GM12878 (cell line): ENCODE data around the gene MGAT5. TPM values are rescaled to one million over a fixed set of nuclear protein-coding genes. Genes with fewer than 3 reads are reported as not detected.
A peak's percentile ranks its signal among the peaks of the same experiment; 100 is the strongest.

Source experiments
- ATAC-seq: fragments of 200-7000 bp; cut with Tn5 transposase; 3 replicates; pipeline ENCODE4 v1.9.1; 2020; ENCODE audit warnings: mild to moderate bottlenecking, moderate library complexity
- BruUV-seq: library from RNA; stranded (reverse); fragments of 400-500 nt; replicated peaks from 2 replicates; lab custom pipeline; 2021; lab: Mats Ljungman, UMichigan
- CTCF ChIA-PET: fragments of 300-600 bp; sonication (Branson Sonifier 250); formaldehyde crosslinking; extraction: SDS; loops from one replicate; lab custom pipeline; 2021; ENCODE audit warnings: inconsistent platforms; lab: Yijun Ruan, JAX
- POLR2A ChIA-PET: fragments of 350-600 bp; formaldehyde crosslinking; extraction: SDS; loops from one replicate; lab custom pipeline; 2021; ENCODE audit warnings: inconsistent platforms; lab: Charles Lee
- RAD21 ChIA-PET: fragments of 300-600 bp; sonication (Branson Sonifier 250); formaldehyde crosslinking; loops from one replicate; lab custom pipeline; 2023; ENCODE audit warnings: antibody characterized with exemption; ENCODE audit not compliant: unreplicated experiment; lab: Charles Lee
- SMC1A ChIA-PET: fragments of 300-600 bp; sonication (Branson Sonifier 250); formaldehyde crosslinking; loops from one replicate; lab custom pipeline; 2023; ENCODE audit not compliant: unreplicated experiment, uncharacterized antibody; lab: Charles Lee
- DNase-seq: peaks from one replicate; pipeline ENCODE4 v3.0.0-alpha.2; 2011; ENCODE audit warnings: low read depth, low spot score
- FAIRE-seq: peaks from 3 replicates; lab custom pipeline; 2011; peaks lifted over from hg19 to GRCh38; lab: Jason Lieb, UNC
- H2AFZ ChIP-seq: 2 replicates; pipeline ENCODE4 v1.6.0; 2011; ENCODE audit warnings: low read depth, low read length, control low read depth; ENCODE audit not compliant: control insufficient read depth
- H3K27ac ChIP-seq: 2 replicates; pipeline ENCODE4 v1.5.1; 2011; ENCODE audit warnings: control low read depth; ENCODE audit not compliant: control insufficient read depth, insufficient read depth
- H3K27me3 ChIP-seq, 2 experiments: replicated peaks in 1 of 2; 2 replicates each; pipeline versions ENCODE4 v1.6.0 to v1.6.1; 2011; ENCODE audit warnings: low read length in 1 of 2; ENCODE audit not compliant: control insufficient read depth in 2 of 2, insufficient read depth in 2 of 2
- H3K36me3 ChIP-seq, 2 experiments: 2 replicates each; pipeline ENCODE4 v1.5.1; 2011; ENCODE audit warnings: low read length in 1 of 2; ENCODE audit not compliant: control insufficient read depth in 2 of 2, insufficient read depth in 2 of 2
- H3K4me1 ChIP-seq: 2 replicates; pipeline ENCODE4 v1.6.1; 2011; ENCODE audit warnings: mild to moderate bottlenecking, low read length, moderate library complexity, mixed read lengths; ENCODE audit not compliant: control insufficient read depth, insufficient read depth
- H3K4me2 ChIP-seq: 2 replicates; pipeline ENCODE4 v1.6.0; 2011; ENCODE audit warnings: control low read depth; ENCODE audit not compliant: control insufficient read depth, insufficient read depth
- H3K4me3 ChIP-seq: fragments of 200-600 bp; sonication (generic); 2 replicates; pipeline ENCODE4 v1.5.1; 2016
- H3K79me2 ChIP-seq: 2 replicates; pipeline ENCODE4 v1.6.0; 2011; ENCODE audit warnings: low read length; ENCODE audit not compliant: control insufficient read depth, insufficient read depth
- H3K9ac ChIP-seq: 2 replicates; pipeline ENCODE4 v1.8.0; 2011; ENCODE audit warnings: low read length, control low read depth, mixed read lengths; ENCODE audit not compliant: control insufficient read depth, insufficient read depth
- H3K9me3 ChIP-seq: replicated peaks from 3 replicates; pipeline ENCODE4 v1.5.1; 2011; ENCODE audit warnings: mild to moderate bottlenecking, low read length; ENCODE audit not compliant: control insufficient read depth, insufficient read depth
- H4K20me1 ChIP-seq: 2 replicates; pipeline ENCODE4 v1.6.0; 2011; ENCODE audit not compliant: control insufficient read depth, insufficient read depth
- ATF3 ChIP-seq: IDR thresholded peaks from 2 replicates; pipeline ENCODE4 v1.6.1; 2011; ENCODE audit warnings: low read depth, mild to moderate bottlenecking, low read length, moderate library complexity, borderline replicate concordance; ENCODE audit errors: extremely low read depth
- BMI1 ChIP-seq: fragments of 450-650 bp; IDR thresholded peaks from 2 replicates; pipeline ENCODE4 v1.6.1; 2016; ENCODE audit warnings: mild to moderate bottlenecking, moderate library complexity, borderline replicate concordance
- CREM ChIP-seq: IDR thresholded peaks from 2 replicates; pipeline ENCODE4 v1.6.1; 2014; ENCODE audit warnings: antibody characterized with exemption, low read depth
- CTCF ChIP-seq, 3 experiments: IDR thresholded peaks in 2 of 3; conservative IDR thresholded peaks in 1 of 3; 2 replicates each; pipeline ENCODE4 v1.5.1; 2011; ENCODE audit warnings: low read depth in 3 of 3, low read length in 3 of 3, mild to moderate bottlenecking in 3 of 3, control low read depth in 2 of 3, moderate library complexity in 2 of 3, inconsistent platforms in 1 of 3, mixed read lengths in 1 of 3; ENCODE audit not compliant: control insufficient read depth in 2 of 3, insufficient read depth in 1 of 3; ENCODE audit errors: extremely low read depth in 1 of 3
- E4F1 ChIP-seq: fragments of 450-650 bp; IDR thresholded peaks from 2 replicates; pipeline ENCODE4 v1.6.1; 2018; ENCODE audit warnings: borderline replicate concordance, mild to moderate bottlenecking; ENCODE audit not compliant: partially characterized antibody
- EED ChIP-seq: sonication (generic); IDR thresholded peaks from 2 replicates; pipeline ENCODE4 v1.6.1; 2016; ENCODE audit warnings: antibody characterized with exemption, low read depth
- GABPA ChIP-seq: IDR thresholded peaks from 2 replicates; pipeline ENCODE4 v1.6.1; 2014; ENCODE audit warnings: antibody characterized with exemption, low read depth, mild to moderate bottlenecking, inconsistent platforms
- IKZF1 ChIP-seq: fragments of 450-650 bp; conservative IDR thresholded peaks from 2 replicates; pipeline ENCODE4 v1.6.1; 2017; ENCODE audit warnings: antibody characterized with exemption, mild to moderate bottlenecking
- IRF4 ChIP-seq: IDR thresholded peaks from 2 replicates; pipeline ENCODE4 v1.6.1; 2011; ENCODE audit warnings: low read depth, low read length
- NBN ChIP-seq: fragments of 450-650 bp; IDR thresholded peaks from 2 replicates; pipeline ENCODE4 v1.6.1; 2016
- NFIC ChIP-seq: IDR thresholded peaks from 2 replicates; pipeline ENCODE4 v1.6.1; 2012; ENCODE audit warnings: low read depth, mild to moderate bottlenecking, inconsistent platforms, low read length, moderate library complexity
- PKNOX1 ChIP-seq: fragments of 450-650 bp; IDR thresholded peaks from 2 replicates; pipeline ENCODE4 v1.6.1; 2016; ENCODE audit warnings: mild to moderate bottlenecking
- PML ChIP-seq: IDR thresholded peaks from 2 replicates; pipeline ENCODE4 v1.6.1; 2012; ENCODE audit warnings: low read length, inconsistent platforms
- RUNX3 ChIP-seq: IDR thresholded peaks from 2 replicates; pipeline ENCODE4 v1.6.1; 2012; ENCODE audit warnings: low read length, inconsistent platforms
- TCF7 ChIP-seq: IDR thresholded peaks from 2 replicates; pipeline ENCODE4 v1.6.1; 2014; ENCODE audit warnings: antibody characterized with exemption, borderline replicate concordance
- USF1 ChIP-seq: IDR thresholded peaks from 2 replicates; pipeline ENCODE4 v1.6.1; 2011; ENCODE audit warnings: borderline replicate concordance, low read depth, mild to moderate bottlenecking, moderate library complexity, mixed read lengths, low read length; ENCODE audit not compliant: insufficient read depth; ENCODE audit errors: extremely low read length
- YY1 ChIP-seq: IDR thresholded peaks from 2 replicates; pipeline ENCODE4 v1.6.1; 2011; ENCODE audit warnings: low read depth, mild to moderate bottlenecking, low read length
- ZNF207 ChIP-seq: fragments of 450-650 bp; IDR thresholded peaks from 2 replicates; pipeline ENCODE4 v1.6.1; 2014; ENCODE audit warnings: antibody characterized with exemption, mild to moderate bottlenecking, borderline replicate concordance
- WGBS: methylation state at CpG from one replicate; pipeline ENCODE4 v1.1.6; 2016; ENCODE audit warnings: low lambda C conversion rate; ENCODE audit not compliant: insufficient replicate concordance, insufficient coverage; ENCODE audit errors: missing lambda C conversion rate; 5-methylcytosine and 5-hydroxymethylcytosine counted together
- in situ Hi-C: fragments of 300-500 bp; cut with MboI; formaldehyde crosslinking; loops from 9 replicates; pipeline ENCODE4 v1.14.3; 2018; ENCODE audit warnings: mixed read lengths
- intact Hi-C: fragments of 100-400 bp; cut with micrococcal nuclease; formaldehyde crosslinking; loops from one replicate; pipeline ENCODE4 v1.14.2; 2022; ENCODE audit not compliant: unreplicated experiment
- polyA plus RNA-seq, 11 experiments: library from polyadenylated mRNA; depleted of rRNA in 4 of 11; unstranded in 6 of 11; stranded (reverse) in 5 of 11; fragments of >200 nt; fragmentation: Nextera tagmentation in 4 of 11; fragmentation: Illumina TruSeq in 1 of 11; extraction: Ambion mirVana in 4 of 11; extraction: Trizol in 1 of 11; gene quantifications; 1 replicate in 1 of 11; 2 replicates in 10 of 11; pipeline versions ENCODE4 v1.2.1 to v1.2.3, GENCODE V29; 2011 to 2016; ENCODE audit warnings: inconsistent platforms in 2 of 11, missing spikeins in 2 of 11, low read depth in 1 of 11
- total RNA-seq, 4 experiments: library from RNA; depleted of rRNA in 3 of 4; stranded (reverse); fragments of >200 nt in 3 of 4; fragmentation: Illumina TruSeq in 1 of 4; extraction: Trizol in 1 of 4; gene quantifications; 2 replicates each; pipeline versions ENCODE4 v1.2.1 to v1.2.3, GENCODE V29; 2013 to 2021

The MGAT5 gene
- total and polyA plus RNA-seq, 10 of the 15 experiments (the other 5 are each of a cell fraction or from before 2014, with no cell fraction given): 4.9 to 104 (median 36.2) TPM

- DNase-seq: no peak
- ATAC-seq: peak; percentile 42
- BruUV-seq: no TSS peak
- ChIA-PET POLR2A (interaction anchor here (0.8 to 1.4 kb wide), 2 partner anchors 11 to 111 kb away, joined by 3 read pairs; no protein-coding TSS in a partner anchor), RAD21 (interaction anchor here (1.3 to 2.8 kb wide), 6 partner anchors 11 to 180 kb away, joined by 4 to 14 read pairs (median 4); no protein-coding TSS in a partner anchor), SMC1A (interaction anchor here (0.9 to 3.3 kb wide), 8 partner anchors 11 to 113 kb away, joined by 4 to 18 read pairs (median 6); no protein-coding TSS in a partner anchor), CTCF (interaction anchor here (0.6 to 3.1 kb wide), 7 partner anchors 9 to 180 kb away, joined by 3 to 25 read pairs (median 5); no protein-coding TSS in a partner anchor)
- H3K4me3 ChIP-seq: peak overlapping the region; percentile 6
- in situ Hi-C loops: no loop called here
- no peaks in the 10 kb centered on the region for H3K27me3 ChIP-seq
- no peak overlapping the region for H2AFZ ChIP-seq
- peaks cover 3% of the 10 kb centered on the region; the same call in 1 of the 2 replicates for H4K20me1 ChIP-seq
- peaks cover 86% of the 10 kb centered on the region for H3K79me2 ChIP-seq
- H3K36me3 ChIP-seq: peaks cover 0 to 3% of the 10 kb centered on the region in 2 experiments; a peak in 2 of 4 replicates
- H3K4me1 ChIP-seq: peaks cover 77% of the 10 kb centered on the region
- no peak for FAIRE-seq
- peak overlapping the region; percentile 72 for H3K4me2 ChIP-seq
- H3K27ac ChIP-seq: peak overlapping the region; percentile 83
- intact Hi-C loops: loop anchor here (2.0 to 10.0 kb wide), 4 partner anchors 51 to 277 kb away; no protein-coding TSS in a partner anchor
- H3K9ac ChIP-seq: no peak overlapping the region
- 4% methylated on average over 2 of the region's 2 CpGs for WGBS
- peaks cover 15% of the 10 kb centered on the region for H3K9me3 ChIP-seq
- no peak for TF ChIP-seq ATF3
- TF ChIP-seq GABPA: 0 out of 2 replicates have a peak, but pooled peaks have one; percentile 5
- no peak for TF ChIP-seq USF1
- peak; percentile 33 for TF ChIP-seq RUNX3
- no peak for TF ChIP-seq PKNOX1
- TF ChIP-seq IKZF1: 0 out of 2 replicates have a peak, but pooled peaks have one; percentile 24
- no peak for TF ChIP-seq ZNF207
- TF ChIP-seq YY1: 0 out of 2 replicates have a peak, but pooled peaks have one; percentile 61
- TF ChIP-seq NFIC: peak; percentile 38; the same call in 1 of the 2 replicates
- no peak for TF ChIP-seq BMI1
- TF ChIP-seq IRF4: peak; percentile 23; the same call in 1 of the 2 replicates
- peak; percentile 60; the same call in 1 of the 2 replicates for TF ChIP-seq EED
- TF ChIP-seq NBN: no peak
- no peak for TF ChIP-seq CTCF (IDR thresholded peaks at IDR 0.05 in 2 of 3, conservative IDR thresholded peaks at IDR 0.05 in 1 of 3; ENCODE audit: control insufficient read depth in 2 of 3, extremely low read depth in 1 of 3, insufficient read depth in 1 of 3, low read depth in 3 of 3, low read length in 3 of 3)
- no peak for TF ChIP-seq TCF7
- TF ChIP-seq PML: no peak
- no peak for TF ChIP-seq E4F1
- 0 out of 2 replicates have a peak, but pooled peaks have one; percentile 13 for TF ChIP-seq CREM
Observed at GRCh38 chr2:134231965-134232340, 21.9 kb upstream of the MGAT5 start.
